Measurements from ENCODE around the gene MGAT5B. TPM values are rescaled to one million over a fixed set of nuclear protein-coding genes. Genes with fewer than 3 reads are reported as not detected.

MGAT5B gene
- total RNA-seq, 1 donor from 2014 or later = 6.2 TPM

- TF ChIP-seq CTCF (IDR thresholded peaks at IDR 0.05; ENCODE audit: unreplicated experiment) = no peak
- Mint-ChIP-seq H3K27ac (ENCODE audit: unreplicated experiment) (no peak overlapping the region), H3K4me3 (ENCODE audit: unreplicated experiment) (no peak overlapping the region), H3K36me3 (ENCODE audit: low read depth, unreplicated experiment) (no peaks in the 10 kb centered on the region), H3K4me1 (ENCODE audit: unreplicated experiment) (peaks cover 15% of the 10 kb centered on the region), H3K9me3 (ENCODE audit: unreplicated experiment) (no peaks in the 10 kb centered on the region), H3K27me3 (ENCODE audit: unreplicated experiment) (peaks cover 5% of the 10 kb centered on the region)
- DNase-seq (ENCODE audit: low spot score) = no peak
Measured at GRCh38 chr17:76881966-76882365, 13.8 kb downstream of the MGAT5B start.

GRCh38 chr17:76883744-76884525, 15.7 kb downstream of the MGAT5B start:
- Mint-ChIP-seq H3K27me3 (ENCODE audit: unreplicated experiment) (peaks cover 7% of the 10 kb centered on the region), H3K4me1 (ENCODE audit: unreplicated experiment) (peaks cover 15% of the 10 kb centered on the region), H3K9me3 (ENCODE audit: unreplicated experiment) (no peaks in the 10 kb centered on the region), H3K36me3 (ENCODE audit: low read depth, unreplicated experiment) (no peaks in the 10 kb centered on the region), H3K4me3 (ENCODE audit: unreplicated experiment) (no peak overlapping the region), H3K27ac (ENCODE audit: unreplicated experiment) (no peak overlapping the region)
- no peak for DNase-seq (ENCODE audit: low spot score)
- no peak for TF ChIP-seq CTCF (IDR thresholded peaks at IDR 0.05; ENCODE audit: unreplicated experiment)

GRCh38 chr17:76884995-76885893, 17.0 kb downstream of the MGAT5B start:
- peaks cover 7% of the 10 kb centered on the region for H3K27me3 Mint-ChIP-seq (ENCODE audit: unreplicated experiment)
- no peaks in the 10 kb centered on the region for H3K36me3 Mint-ChIP-seq (ENCODE audit: low read depth, unreplicated experiment)
- no peaks in the 10 kb centered on the region for H3K9me3 Mint-ChIP-seq (ENCODE audit: unreplicated experiment)
- no peak overlapping the region for H3K4me3 Mint-ChIP-seq (ENCODE audit: unreplicated experiment)
- H3K4me1 Mint-ChIP-seq (ENCODE audit: unreplicated experiment) = peaks cover 10% of the 10 kb centered on the region
- no peak for DNase-seq (ENCODE audit: low spot score)
- peak overlapping the region; percentile 9 for H3K27ac Mint-ChIP-seq (ENCODE audit: unreplicated experiment)
- TF ChIP-seq CTCF (IDR thresholded peaks at IDR 0.05; ENCODE audit: unreplicated experiment) = no peak

GRCh38 chr17:76885894-76886290, 17.7 kb downstream of the MGAT5B start:
- H3K4me1 Mint-ChIP-seq (ENCODE audit: unreplicated experiment) = peaks cover 10% of the 10 kb centered on the region
- H3K27me3 Mint-ChIP-seq (ENCODE audit: unreplicated experiment) = peaks cover 7% of the 10 kb centered on the region
- no peak for TF ChIP-seq CTCF (IDR thresholded peaks at IDR 0.05; ENCODE audit: unreplicated experiment)
- H3K27ac Mint-ChIP-seq (ENCODE audit: unreplicated experiment) = no peak overlapping the region
- no peak for DNase-seq (ENCODE audit: low spot score)
- H3K9me3 Mint-ChIP-seq (ENCODE audit: unreplicated experiment) = no peaks in the 10 kb centered on the region
- H3K36me3 Mint-ChIP-seq (ENCODE audit: low read depth, unreplicated experiment) = no peaks in the 10 kb centered on the region
- no peak overlapping the region for H3K4me3 Mint-ChIP-seq (ENCODE audit: unreplicated experiment)
